GM19452 (cell line): Measurements from ENCODE around the gene TRABD2B.

Experiments used
- ATAC-seq: cut with Tn5 transposase; IDR thresholded peaks from one replicate; pipeline ENCODE4 v1.9.1; 2021; ENCODE audit not compliant: unreplicated experiment

The TRABD2B gene

DNA sequence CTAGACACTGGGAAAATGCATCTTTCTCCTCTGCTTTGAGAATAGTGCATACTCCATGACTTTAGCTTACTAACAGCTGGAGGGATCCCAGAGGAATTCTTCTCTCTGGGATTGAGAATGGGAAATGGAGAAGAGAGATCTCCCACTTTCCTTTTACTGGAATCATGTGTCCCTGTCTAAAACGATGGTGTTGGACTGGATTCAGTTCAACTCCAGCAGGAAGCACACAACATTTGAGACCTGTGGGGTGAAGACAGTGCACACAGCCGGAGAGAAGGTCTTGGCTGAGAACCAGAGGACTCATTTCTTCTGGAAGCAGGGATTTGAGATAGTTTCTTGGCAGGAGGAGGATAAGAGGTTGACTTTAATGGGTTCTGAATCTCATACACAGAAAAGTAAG, 58.7 kb downstream of the TRABD2B start:
- no peak for ATAC-seq

DNA sequence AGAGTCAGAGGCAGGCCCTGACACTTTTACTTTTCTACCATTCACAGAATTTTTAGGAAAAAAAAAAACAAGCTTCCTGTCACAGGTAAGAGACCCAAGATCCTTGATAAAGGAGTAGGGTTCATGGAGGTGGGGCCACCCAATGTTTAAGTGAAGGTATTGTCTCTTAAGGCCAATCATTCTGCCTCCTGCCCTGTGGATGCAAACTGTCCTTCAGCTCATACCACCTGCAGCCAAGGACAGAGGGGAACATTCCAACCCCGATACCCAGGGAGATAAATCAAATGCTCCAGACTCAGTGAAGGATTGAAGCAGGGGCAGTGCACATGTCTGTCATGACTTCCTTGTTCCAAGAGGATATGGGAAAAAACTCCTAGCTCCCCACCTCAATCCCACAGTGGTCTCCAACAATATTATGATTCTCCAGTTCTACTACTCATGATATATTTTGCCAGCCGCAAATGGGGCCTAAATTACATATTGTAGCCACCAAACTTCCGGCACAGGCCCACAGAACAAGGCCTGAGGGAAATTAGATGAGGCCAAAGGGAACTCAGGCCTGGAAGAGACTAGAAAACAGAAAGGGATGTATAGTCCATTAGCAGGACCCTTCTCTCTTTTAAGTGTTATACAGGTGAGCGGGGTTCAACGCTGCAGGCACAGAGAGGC, 59.5 kb downstream of the TRABD2B start:
- ATAC-seq = no peak

DNA sequence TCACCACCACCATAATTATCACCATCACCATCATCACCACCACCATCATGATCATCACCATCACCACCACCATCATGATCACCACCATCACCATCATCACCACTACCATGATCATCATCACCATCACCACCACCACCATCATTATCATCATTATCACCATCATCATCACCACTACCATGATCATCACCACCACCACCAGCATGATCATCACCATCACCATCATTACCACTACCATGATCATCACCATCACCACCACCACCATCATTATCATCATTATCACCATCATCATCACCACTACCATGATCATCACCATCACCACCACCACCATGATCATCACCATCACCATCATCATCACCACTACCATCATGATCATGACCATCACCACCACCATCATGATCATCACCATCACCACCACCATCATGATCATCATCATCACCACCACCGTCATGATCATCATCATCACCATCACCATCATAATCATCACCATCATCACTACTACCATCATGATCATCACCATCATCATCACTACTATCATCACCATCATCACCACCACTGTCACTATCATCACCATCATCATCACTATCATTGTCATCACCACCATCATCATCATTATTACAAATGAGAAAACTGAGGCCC, 60.2 kb downstream of the TRABD2B start:
- no peak for ATAC-seq

DNA sequence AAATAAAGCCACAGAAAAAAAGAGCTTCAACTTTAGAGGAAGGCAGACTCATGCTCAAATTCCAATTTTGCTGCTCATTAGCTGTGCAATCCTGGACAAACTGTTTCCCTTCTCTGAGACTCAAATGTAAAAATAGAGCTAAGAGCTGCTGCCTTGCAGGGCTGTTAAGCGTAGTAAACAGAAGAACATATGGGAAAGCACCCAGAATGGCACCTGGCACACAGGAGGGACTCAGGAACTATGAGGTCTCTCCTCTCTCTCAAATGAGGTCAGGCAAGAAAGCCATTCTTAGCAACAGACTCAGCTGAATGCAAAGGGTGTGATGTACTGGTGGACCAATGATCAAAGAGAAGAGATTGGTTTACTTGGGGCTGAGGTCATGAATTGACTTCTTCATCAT, 61.3 kb downstream of the TRABD2B start:
- ATAC-seq = no peak

DNA sequence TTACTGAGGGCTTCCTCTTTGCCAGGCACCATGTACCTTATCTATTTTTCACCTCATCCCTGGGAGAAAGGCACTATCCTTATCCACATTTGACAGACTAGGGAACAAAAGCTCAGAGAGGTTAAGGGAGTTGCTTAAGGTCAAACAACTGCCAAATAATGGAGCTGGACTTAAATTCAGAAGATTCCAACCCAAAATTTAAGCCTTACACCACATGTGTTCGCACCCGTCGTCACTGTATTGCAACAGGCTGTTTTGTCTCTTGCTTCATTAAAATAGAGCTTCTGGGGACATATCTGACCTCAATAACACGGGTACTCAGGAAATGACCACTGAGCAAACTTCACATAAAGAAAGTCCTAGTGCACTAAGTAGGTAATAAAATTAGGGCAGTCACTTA, 62.0 kb downstream of the TRABD2B start:
- no peak for ATAC-seq

DNA sequence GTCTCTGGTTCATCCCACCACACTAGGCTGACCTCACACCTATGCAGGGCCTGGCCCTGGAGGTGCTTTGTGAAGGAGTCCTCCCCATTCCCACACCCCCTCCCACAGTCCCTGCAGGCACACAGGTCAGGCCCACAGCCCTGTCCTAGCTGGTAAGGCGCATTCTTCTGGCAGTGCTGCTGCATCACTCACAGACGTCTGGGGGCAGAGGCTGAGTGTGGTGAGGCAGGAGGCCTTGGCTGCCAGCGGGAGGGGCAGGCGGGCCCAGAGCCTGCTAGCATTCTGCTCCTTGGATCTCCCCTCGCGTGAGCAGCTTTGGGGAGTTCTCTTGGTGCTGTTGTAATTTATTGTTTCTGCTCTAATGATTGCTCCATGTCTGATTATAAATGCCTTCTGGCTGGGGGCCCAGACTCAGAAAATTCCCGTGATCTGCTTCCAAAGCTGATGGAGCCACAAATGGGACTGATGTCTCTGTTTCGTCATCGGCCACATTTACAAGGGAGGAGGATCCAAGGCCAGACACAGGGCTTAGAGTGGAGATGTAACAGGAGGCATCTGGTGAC, 62.9 kb downstream of the TRABD2B start:
- ATAC-seq = no peak

DNA sequence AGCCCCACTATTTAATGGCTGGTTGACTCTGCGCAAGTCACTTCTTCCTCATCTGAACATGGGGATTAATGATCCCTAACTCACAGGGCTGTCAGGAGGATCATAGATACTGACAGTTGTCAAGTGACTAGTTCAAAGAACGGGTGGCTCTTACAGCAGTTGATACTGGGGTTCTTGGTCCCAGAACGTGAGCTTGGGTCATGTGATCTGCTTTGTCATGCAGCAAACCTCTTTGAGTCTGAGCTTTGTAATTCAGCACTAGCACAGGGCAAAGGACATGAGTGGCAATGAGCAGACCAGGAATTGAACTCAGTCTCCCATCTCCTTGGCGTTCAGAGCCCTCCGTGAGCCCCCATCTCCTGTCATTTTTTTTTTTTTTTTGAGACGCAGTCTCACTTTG, 64.4 kb downstream of the TRABD2B start:
- no peak for ATAC-seq

DNA sequence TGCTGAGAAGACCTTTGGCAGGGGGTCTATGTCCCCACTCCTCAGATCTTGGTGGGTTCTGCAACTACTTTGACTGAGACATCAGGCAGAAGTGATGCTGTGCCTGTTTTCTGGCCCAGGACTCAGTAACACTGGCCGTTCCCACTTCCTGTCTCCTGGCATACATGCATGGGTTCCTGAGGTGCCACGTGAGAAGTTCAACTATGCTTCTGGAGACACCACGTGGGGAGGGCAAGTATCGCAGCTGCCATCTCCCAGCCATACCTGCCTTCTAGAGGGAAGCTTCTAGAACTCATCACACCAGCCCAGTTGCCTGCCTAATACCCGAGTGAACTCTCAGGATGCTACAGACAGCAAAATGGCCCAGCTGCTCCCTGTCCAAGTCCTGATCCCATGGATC, 65.8 kb downstream of the TRABD2B start:
- ATAC-seq = no peak

DNA sequence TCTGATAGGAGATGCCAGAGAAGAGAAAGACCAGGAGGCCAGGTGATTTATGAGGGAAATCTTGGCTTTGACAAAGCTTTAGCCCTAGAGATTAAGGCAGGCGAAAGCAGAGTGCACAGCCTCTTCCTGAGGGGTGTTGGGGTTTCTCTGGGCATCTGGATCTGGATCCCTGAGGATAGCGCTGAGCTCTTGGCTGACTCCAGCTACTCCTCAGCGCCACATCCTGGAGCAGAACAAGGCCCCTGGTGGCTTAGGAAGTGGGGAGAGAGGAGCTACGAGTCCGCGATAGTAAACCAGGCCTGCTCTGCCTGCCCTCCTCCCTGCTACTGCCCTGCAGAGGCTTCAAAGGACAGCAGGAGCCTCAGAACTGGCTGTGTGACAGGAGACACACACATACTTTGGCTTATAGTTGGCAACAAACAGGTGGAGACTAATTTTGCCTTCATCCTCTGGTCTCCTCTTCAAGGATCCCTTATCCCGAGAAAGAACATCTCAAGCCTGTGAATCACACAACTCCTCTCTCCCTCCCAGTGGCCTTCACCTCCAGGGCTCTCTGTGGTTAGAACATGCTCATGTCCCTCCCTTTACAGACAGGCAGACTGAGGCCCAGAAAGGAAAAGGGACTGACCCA, 66.9 kb downstream of the TRABD2B start:
- no peak for ATAC-seq

DNA sequence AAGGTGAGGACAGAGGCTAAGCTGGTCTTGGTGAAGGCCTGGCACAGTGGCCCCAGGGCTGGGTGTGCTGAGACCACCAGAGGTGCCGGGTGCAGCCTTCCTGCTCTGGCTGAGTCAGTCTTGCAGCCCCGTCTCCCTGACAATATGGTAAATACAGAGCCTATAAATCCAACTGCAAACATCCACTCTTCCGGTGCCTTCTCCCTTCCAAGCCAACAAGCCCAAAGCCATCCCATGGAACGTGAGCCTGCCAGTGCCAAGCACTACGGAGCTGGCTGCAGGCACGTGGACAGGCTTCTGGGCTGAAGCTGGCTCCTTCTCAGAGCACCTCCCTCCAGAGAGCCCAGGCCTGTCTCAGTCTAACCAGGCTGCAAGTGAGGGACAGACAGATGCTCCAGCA, 70.0 kb downstream of the TRABD2B start:
- no peak for ATAC-seq

DNA sequence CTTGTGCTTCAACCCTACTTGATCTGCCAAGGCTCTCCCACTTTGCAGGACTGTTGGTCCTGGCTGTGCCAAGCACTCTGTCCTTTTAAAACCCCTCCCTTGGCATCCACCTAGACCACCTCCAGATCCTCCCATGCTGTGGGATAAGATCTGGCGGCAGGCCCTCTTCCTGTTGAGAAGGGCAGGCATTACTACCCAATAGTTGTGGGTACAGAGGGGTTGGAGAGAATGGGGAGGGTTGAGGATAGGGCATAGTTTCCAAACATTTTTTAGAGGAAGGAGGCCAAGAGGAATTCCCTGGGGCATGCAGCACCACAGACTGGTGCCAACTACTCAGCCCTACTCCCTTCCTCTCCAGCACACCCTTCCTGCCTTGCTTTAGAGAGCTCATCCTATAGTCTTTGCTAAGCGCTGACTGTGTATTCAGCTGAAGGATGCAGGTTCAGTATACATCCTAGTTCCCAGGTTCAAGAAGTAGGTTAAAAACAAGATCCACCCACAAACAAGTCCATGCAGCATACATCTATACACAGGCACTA, 70.7 kb downstream of the TRABD2B start:
- ATAC-seq = no peak

DNA sequence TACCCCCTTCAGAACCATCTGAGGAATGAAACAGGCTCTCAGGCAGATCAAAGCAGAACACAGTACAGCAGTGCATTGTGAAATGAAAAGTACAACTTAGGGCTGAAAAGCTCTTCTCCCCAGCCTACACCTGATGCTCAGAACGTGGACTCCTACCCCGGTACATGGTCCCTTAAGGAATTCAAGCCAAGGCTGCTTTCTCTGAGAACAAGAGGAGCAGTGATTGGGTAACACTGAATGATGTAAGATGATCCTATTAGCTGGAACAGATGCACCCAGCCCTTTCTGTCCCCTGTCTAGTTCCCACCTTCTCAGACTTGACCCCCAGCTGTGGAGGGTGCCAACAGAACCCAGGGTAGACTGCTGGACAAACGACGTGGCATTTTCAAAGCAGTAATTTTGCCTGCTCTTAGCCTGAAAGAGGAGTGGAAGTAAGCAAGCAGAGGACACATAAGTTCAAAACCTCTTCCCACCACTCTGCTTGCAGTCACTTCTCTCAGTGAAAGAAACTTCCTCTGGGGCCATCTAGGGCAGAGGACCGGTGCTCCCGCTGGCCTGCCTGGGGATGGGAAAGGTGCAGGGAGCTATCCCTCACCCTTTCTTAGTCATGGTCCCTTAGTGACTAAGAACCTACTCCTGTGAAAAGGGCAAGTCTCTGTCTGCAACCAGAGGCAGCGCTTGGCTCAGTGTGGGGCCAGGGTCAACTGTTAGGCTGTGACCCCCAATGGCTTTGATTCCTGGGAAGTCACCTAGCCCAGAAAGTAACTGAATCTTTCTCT, 72.7 kb downstream of the TRABD2B start:
- ATAC-seq = no peak

DNA sequence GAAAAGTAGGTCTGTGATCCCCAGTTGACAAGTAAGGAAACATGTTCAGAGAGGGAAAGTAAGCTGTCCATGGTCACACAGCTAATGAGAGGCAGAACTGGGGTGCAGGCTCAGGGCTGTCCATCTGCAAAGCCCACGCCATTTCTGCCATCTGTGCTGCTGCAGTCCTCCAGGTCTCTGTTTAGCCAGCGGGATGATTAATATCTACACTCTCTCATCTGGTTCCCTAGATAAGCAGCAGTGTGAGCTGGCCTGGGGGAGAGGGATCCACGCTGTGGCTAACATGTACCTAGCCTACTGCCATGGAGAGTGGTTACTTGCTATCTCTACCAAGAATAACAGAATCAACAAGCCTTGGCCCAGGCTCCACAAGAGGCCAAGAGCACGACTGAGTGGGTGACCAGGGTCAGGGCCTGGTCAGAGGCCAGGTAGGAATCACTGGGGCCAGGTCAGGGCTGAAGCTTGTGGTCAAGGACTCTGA, 75.2 kb downstream of the TRABD2B start:
- ATAC-seq = no peak

DNA sequence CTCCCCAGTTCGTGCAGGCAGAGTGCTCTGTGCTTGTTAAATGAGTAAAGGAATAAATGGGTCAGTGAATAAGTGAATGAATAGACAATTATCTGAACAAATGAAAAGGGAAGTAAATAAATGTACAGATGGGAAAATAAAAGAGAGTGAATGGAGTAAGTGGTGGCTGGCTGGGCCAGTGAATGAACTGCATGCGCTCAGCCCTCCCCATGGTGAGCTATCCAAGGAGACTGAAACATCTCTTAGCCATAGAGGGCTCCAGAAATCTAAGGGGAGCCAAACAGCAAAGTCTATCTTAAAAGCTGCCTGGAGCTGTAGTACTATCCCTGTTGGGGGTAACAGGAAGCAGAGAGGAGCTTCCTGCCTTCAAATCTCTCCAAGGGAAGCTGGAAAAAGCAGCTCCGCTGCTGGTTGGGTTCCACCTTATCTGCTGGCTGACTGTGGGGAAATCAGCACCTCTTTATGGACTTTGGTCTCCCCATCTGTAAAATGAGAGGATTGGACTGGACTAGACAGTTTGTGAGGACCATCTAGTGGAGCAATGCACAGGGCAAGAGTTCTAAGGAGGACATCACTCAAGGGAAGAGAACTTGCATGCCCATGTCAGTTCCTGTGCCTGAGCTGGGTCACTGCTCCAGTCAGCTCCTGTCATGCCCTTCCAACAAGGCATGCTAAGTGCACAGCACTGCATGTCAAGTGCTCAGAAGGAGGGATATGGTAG, 77.9 kb downstream of the TRABD2B start:
- ATAC-seq = no peak

DNA sequence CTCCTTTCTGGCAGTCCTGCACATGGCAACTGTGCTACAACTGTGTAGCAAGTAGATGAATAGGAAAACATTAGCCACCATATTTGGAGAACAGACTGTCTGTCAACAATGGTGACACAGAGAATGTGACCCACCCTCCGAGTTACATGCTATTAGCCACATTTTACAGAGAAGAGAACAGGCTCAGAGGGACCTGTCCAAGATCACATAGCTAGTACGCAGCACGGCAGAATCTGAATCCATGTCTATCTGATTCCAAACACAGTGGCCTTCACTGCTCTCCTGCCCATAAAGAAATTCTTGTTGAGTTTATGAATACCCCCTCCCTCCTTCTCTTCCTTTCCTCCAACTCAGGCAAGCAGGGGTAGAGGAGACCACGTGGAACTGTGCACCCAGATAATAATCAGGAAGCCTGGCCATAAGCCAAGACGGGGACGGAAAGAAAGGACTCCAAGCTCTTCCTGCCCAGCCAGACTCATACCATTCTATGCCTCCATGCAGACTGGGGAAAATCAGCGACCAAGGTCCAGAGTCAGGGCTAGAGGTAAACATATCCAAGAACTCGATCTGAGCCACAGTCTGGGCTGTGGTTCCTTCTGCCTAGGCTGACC, 78.8 kb downstream of the TRABD2B start:
- ATAC-seq = no peak

DNA sequence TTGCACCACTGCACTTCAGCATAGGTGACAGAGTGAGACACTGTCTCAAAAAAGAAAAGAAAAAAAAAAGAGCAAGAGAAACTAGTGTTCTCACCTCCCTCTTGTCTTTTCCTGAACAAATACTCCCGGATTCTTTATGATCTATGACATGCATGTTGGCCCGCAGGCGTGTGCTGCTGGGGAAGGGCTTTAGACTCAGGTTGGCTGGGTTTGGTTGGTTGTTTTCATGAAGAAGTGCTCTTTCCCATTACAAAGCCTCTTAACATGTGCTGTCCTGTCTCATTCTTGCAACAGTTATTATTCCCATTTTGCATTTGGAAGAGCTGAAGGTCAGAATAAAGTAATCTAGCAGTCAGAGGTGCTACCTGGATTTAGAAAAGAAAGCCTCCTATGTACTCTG, 79.5 kb downstream of the TRABD2B start:
- no peak for ATAC-seq

DNA sequence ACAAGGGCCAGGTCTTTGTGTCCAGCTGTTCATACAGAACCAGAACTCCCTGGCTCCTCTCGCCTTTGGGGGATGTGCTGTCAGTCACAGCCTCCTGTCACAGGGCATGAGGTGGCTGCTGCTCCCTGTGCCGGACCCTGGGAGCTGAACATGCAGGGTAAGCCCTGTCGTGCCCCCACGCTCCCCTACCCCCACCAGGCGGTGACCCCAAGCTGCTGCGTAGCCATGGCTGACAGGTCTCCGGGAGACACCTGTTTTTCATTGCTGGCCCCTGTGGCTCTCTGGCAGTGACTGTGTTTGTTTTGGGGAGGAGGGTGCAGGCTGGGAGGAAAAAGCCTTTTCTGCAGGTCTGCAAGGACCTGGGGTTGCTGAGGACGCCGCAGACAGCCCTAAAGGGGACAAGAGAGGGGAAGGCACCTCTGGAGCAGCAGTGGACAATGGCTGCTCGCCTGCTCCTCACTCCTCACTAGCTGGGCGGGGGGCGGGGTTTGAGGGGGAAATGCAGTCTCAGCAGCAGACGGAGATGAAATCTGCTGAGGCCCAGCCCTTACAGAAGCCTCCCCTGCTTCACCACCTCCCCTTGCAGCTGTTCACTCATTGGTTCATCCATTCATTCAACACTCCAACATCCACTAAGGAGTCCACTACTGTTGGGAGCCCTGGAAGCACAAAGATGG, 81.4 kb downstream of the TRABD2B start:
- no peak for ATAC-seq

DNA sequence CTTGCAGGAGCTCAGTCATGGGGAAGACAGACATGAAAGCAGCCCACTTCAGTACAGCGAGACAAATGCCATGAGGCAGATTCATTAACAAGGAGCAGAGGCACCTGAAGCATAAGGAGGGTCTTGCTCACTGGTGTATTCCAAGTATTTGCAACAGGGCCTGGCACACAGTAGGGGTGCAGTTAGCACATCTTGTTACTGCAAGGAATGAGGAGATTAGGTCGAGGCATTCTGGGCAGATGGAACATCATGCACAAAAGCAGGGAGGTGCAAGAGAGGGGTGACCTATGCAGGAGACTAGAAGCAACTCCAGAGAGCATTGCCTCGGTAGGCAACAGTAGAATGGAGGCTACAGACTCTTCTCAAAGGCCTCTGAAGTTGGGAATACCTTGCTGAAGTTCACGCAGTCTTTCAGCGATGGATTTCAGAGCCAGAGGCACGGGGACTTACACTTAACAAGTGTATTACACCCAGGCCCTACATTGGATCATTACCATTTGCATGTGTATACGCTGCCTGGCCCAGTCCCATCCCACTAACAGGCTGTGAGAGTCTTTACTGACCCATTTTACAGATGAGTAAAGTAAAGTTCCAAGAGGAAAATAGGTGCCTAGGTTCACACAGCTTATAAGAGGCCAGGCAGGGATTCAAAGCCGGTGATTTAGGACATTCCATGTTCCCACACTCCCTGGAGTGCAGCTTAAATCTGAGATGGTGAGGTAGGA, 82.1 kb downstream of the TRABD2B start:
- no peak for ATAC-seq
